Caco-2 (cell line): ENCODE results near the gene CPLX1. TPM values are rescaled to one million over a fixed set of nuclear protein-coding genes. Genes with fewer than 3 reads are reported as not detected.
A peak's percentile ranks its signal among the peaks of the same experiment; 100 is the strongest.

Source experiments
- BruUV-seq: library from RNA; stranded (reverse); fragments of 400-500 nt; replicated peaks from 2 replicates; lab custom pipeline; 2021; lab: Mats Ljungman, UMichigan
- CTCF ChIA-PET: fragments of 300-600 bp; sonication (Branson Sonifier 250); formaldehyde crosslinking; loops from one replicate; lab custom pipeline; 2022; ENCODE audit warnings: antibody characterized with exemption; lab: Charles Lee
- POLR2A ChIA-PET: fragments of 300-600 bp; sonication (Branson Sonifier 250); formaldehyde crosslinking; loops from one replicate; lab custom pipeline; 2022; ENCODE audit warnings: antibody characterized with exemption; lab: Charles Lee
- DNase-seq, 2 experiments: peaks; one replicate each; pipeline versions ENCODE4 v3.0.0 to v3.0.0-alpha.2; 2020 to 2022
- H3K27me3 ChIP-seq: replicated peaks from 2 replicates; pipeline ENCODE4 v1.6.0; 2011; ENCODE audit warnings: low read length; ENCODE audit not compliant: control insufficient read depth, insufficient read depth
- H3K36me3 ChIP-seq: 2 replicates; pipeline ENCODE4 v1.5.1; 2011; ENCODE audit warnings: low read length; ENCODE audit not compliant: control insufficient read depth, insufficient read depth
- H3K4me1 ChIP-seq: fragments of 250-450 bp; sonication (Bioruptor Pico); 2 replicates; pipeline ENCODE4 v1.5.1; 2020; ENCODE audit warnings: mild to moderate bottlenecking
- H3K4me3 ChIP-seq: 2 replicates; pipeline ENCODE4 v1.5.1; 2011; ENCODE audit warnings: low read depth, mild to moderate bottlenecking, control low read depth, low read length
- H3K9me3 ChIP-seq: fragments of 250-450 bp; sonication (Bioruptor Pico); 2 replicates; pipeline ENCODE4 v1.5.1; 2020; ENCODE audit warnings: mild to moderate bottlenecking, moderate library complexity
- H3K27ac Mint-ChIP-seq: one replicate; pipeline ENCODE4 v1.8.0; 2022; ENCODE audit warnings: mixed read lengths; ENCODE audit not compliant: unreplicated experiment
- H3K27me3 Mint-ChIP-seq: one replicate; pipeline ENCODE4 v1.8.0; 2022; ENCODE audit warnings: mixed read lengths; ENCODE audit not compliant: insufficient read depth, unreplicated experiment
- H3K36me3 Mint-ChIP-seq: one replicate; pipeline ENCODE4 v1.8.0; 2022; ENCODE audit warnings: mild to moderate bottlenecking, mixed read lengths; ENCODE audit not compliant: insufficient read depth, unreplicated experiment
- H3K4me1 Mint-ChIP-seq: one replicate; pipeline ENCODE4 v1.8.0; 2022; ENCODE audit warnings: low read depth, mixed read lengths; ENCODE audit not compliant: unreplicated experiment
- H3K4me3 Mint-ChIP-seq: one replicate; pipeline ENCODE4 v1.8.0; 2022; ENCODE audit warnings: mild to moderate bottlenecking, moderate library complexity, mixed read lengths; ENCODE audit not compliant: unreplicated experiment
- H3K9me3 Mint-ChIP-seq: one replicate; pipeline ENCODE4 v1.8.0; 2022; ENCODE audit warnings: mixed read lengths; ENCODE audit not compliant: unreplicated experiment
- CTCF ChIP-seq, 2 experiments: fragments of 200-600 bp in 1 of 2; IDR thresholded peaks; 1 replicate in 1 of 2; 2 replicates in 1 of 2; pipeline versions ENCODE4 v1.5.1 to v1.8.0; 2011 to 2022; ENCODE audit warnings: antibody characterized with exemption in 1 of 2, control low read depth in 1 of 2, inconsistent platforms in 1 of 2, low read depth in 1 of 2, low read length in 1 of 2, mild to moderate bottlenecking in 1 of 2, moderate library complexity in 1 of 2; ENCODE audit not compliant: insufficient read depth in 1 of 2, severe bottlenecking in 1 of 2, unreplicated experiment in 1 of 2
- intact Hi-C: fragments of 100-400 bp; cut with micrococcal nuclease; formaldehyde crosslinking; loops from one replicate; pipeline ENCODE4 v1.10.0; 2022; ENCODE audit not compliant: unreplicated experiment
- total RNA-seq: library from RNA; stranded (reverse); gene quantifications from 2 replicates; pipeline ENCODE4 v1.2.3, GENCODE V29; 2022

CPLX1 gene
- total RNA-seq, 1 experiment from 2014 or later = 20.9 TPM

DNA sequence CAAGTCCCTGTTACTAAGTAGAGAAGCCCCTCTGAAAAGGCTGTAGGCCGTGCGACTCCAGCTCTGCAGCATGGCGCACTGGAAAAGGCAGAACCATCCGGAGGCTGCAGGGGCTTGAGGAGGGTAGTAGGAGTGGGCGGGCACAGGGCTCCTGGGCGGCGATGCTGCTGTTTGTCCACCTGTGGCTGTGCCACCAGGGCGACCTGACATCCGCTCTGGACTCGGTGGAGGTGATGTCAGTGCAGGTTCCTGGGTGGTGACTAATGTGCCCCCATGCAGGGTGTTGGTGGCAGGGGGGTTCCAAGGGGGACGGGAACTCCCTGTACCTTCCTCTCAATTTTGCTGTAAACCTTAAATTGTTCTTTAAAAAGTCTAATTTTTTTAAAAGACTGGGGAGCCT is 62.0 kb downstream of the CPLX1 start:
- no TSS peak for BruUV-seq
- POLR2A ChIA-PET = no interaction called here
- H3K27ac Mint-ChIP-seq = peak overlapping the region; percentile 6

DNA sequence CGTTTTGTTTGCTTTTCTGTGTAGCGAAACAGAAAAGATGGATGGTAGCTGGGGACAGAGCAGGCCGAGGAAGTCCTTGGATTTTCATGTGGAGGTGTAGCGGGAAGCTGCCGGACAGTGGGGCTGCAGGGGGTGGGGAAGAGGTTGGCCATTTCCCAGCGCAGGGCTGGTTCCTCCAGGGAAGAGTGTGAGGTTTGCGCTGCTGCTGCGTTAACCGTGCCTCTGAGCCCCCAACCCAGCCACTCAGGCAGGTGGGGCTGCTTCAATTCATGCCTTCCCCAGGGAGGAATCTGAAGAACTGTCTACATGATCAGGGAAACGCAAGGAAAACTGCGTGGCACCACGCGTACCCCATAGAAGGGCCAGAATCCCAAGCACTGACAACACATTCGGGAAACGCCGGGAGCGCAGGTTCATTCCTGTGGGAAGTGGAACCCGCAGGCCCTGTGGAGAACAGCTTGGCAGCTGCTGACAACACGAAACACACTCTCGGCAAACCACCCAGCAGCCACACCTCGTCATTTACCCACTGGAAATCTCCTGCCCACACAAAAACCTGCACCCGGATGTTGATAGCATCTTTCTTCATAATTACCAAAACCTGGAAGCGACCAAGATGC is 62.6 kb downstream of the CPLX1 start:
- DNase-seq = no peak
- H3K27ac Mint-ChIP-seq = peak overlapping the region; percentile 60
- Histone ChIP-seq H3K9me3 (no peaks in the 10 kb centered on the region), H3K4me1 (no peaks in the 10 kb centered on the region), H3K4me3 (no peak overlapping the region), H3K36me3 (peaks cover 5% of the 10 kb centered on the region), H3K27me3 (no peaks in the 10 kb centered on the region)
- H3K27me3 Mint-ChIP-seq = no peaks in the 10 kb centered on the region
- H3K36me3 Mint-ChIP-seq = peaks cover 84% of the 10 kb centered on the region
- CTCF ChIA-PET = no interaction called here
- BruUV-seq = no TSS peak
- no peak overlapping the region for H3K4me3 Mint-ChIP-seq
- peaks cover 9% of the 10 kb centered on the region for H3K9me3 Mint-ChIP-seq
- POLR2A ChIA-PET = no interaction called here
- no peak for TF ChIP-seq CTCF (IDR thresholded peaks at IDR 0.05; ENCODE audit: insufficient read depth in 1 of 2, low read depth in 1 of 2, low read length in 1 of 2, severe bottlenecking in 1 of 2, unreplicated experiment in 1 of 2)
- peaks cover 14% of the 10 kb centered on the region for H3K4me1 Mint-ChIP-seq
- intact Hi-C loops = no loop called here

More for the DNA sequence above, 62.0 kb downstream of the CPLX1 start:
- no peaks in the 10 kb centered on the region for H3K9me3 ChIP-seq
- H3K4me1 ChIP-seq = no peaks in the 10 kb centered on the region
- TF ChIP-seq CTCF (IDR thresholded peaks at IDR 0.05; ENCODE audit: insufficient read depth in 1 of 2, low read depth in 1 of 2, low read length in 1 of 2, severe bottlenecking in 1 of 2, unreplicated experiment in 1 of 2) = no peak
- CTCF ChIA-PET = no interaction called here
- Mint-ChIP-seq H3K4me1 (peaks cover 14% of the 10 kb centered on the region), H3K36me3 (peaks cover 82% of the 10 kb centered on the region), H3K9me3 (peaks cover 9% of the 10 kb centered on the region), H3K4me3 (no peak overlapping the region), H3K27me3 (no peaks in the 10 kb centered on the region)
- intact Hi-C loops = no loop called here
- H3K36me3 ChIP-seq = peaks cover 5% of the 10 kb centered on the region
- H3K27me3 ChIP-seq = no peaks in the 10 kb centered on the region
- no peak overlapping the region for H3K4me3 ChIP-seq
- no peak for DNase-seq

- Histone ChIP-seq H3K9me3 (no peaks in the 10 kb centered on the region), H3K4me1 (no peaks in the 10 kb centered on the region), H3K36me3 (peaks cover 5% of the 10 kb centered on the region), H3K27me3 (no peaks in the 10 kb centered on the region), H3K4me3 (no peak overlapping the region)
- POLR2A ChIA-PET = no interaction called here
- CTCF ChIA-PET = no interaction called here
- no peaks in the 10 kb centered on the region for H3K27me3 Mint-ChIP-seq
- peaks cover 16% of the 10 kb centered on the region for H3K9me3 Mint-ChIP-seq
- intact Hi-C loops = no loop called here
- peak overlapping the region; percentile 60 for H3K27ac Mint-ChIP-seq
- peaks cover 14% of the 10 kb centered on the region for H3K4me1 Mint-ChIP-seq
- no peak overlapping the region for H3K4me3 Mint-ChIP-seq
- H3K36me3 Mint-ChIP-seq = peaks cover 90% of the 10 kb centered on the region
- TF ChIP-seq CTCF (IDR thresholded peaks at IDR 0.05; ENCODE audit: insufficient read depth in 1 of 2, low read depth in 1 of 2, low read length in 1 of 2, severe bottlenecking in 1 of 2, unreplicated experiment in 1 of 2) = peak in 1 of 2 experiments; percentile 49
- DNase-seq = peak in 1 of 2 experiments; percentile 46
- BruUV-seq = no TSS peak
Observed at GRCh38 chr4:762211-763190, 63.4 kb downstream of the CPLX1 start.
